Panc1 (cell line): ENCODE data around the gene TRIM44.

Source experiments
- CTCF ChIP-seq: fragments of 450-650 bp; IDR thresholded peaks from 2 replicates; pipeline ENCODE4 v1.5.1; 2017; ENCODE audit warnings: mild to moderate bottlenecking
- REST ChIP-seq, 2 experiments: IDR thresholded peaks; 2 replicates each; pipeline ENCODE4 v1.6.1; 2011 to 2012; ENCODE audit warnings: low read depth in 2 of 2, control low read depth in 1 of 2, low read length in 1 of 2, mild to moderate bottlenecking in 1 of 2, moderate library complexity in 1 of 2; ENCODE audit not compliant: insufficient read depth in 1 of 2

- TF ChIP-seq CTCF (no peak), REST (IDR thresholded peaks at IDR 0.05; ENCODE audit: insufficient read depth in 1 of 2, low read depth in 2 of 2, low read length in 1 of 2) (no peak)
Measured at GRCh38 chr11:35783809-35784208, 121.2 kb downstream of the TRIM44 start.
